Measurements from ENCODE around the gene LTC4S. TPM values are rescaled to one million over a fixed set of nuclear protein-coding genes. Genes with fewer than 3 reads are reported as not detected.

The LTC4S gene
- polyA plus RNA-seq, 1 donor from 2014 or later: 5.9 TPM

GRCh38 chr5:179839328-179840256 lies 45.8 kb downstream of the LTC4S start:
- Histone ChIP-seq H3K36me3 (ENCODE audit: insufficient read depth, low read length) (peaks cover 14% of the 10 kb centered on the region), H3K9ac (ENCODE audit: low read length) (no peak overlapping the region), H3K27ac (ENCODE audit: low read length) (no peak overlapping the region), H4K20me1 (ENCODE audit: insufficient read depth) (no peaks in the 10 kb centered on the region), H3K27me3 (ENCODE audit: insufficient read depth, low read depth, low read length) (no peaks in the 10 kb centered on the region), H3K4me2 (ENCODE audit: low read length) (no peak overlapping the region), H3K79me2 (replicated peaks; ENCODE audit: insufficient read depth, low read length) (no peaks in the 10 kb centered on the region), H3K9me2 (ENCODE audit: insufficient read depth, low read length) (no peaks in the 10 kb centered on the region), H3K9me3 (ENCODE audit: low read length) (no peaks in the 10 kb centered on the region), H2AFZ (ENCODE audit: low read depth, low read length) (no peak overlapping the region), H3F3A (ENCODE audit: insufficient read depth, low read length, poor library complexity, severe bottlenecking) (no peaks in the 10 kb centered on the region), H3K4me3 (ENCODE audit: low read length) (no peak overlapping the region)
- TF ChIP-seq EZH2 (IDR thresholded peaks at IDR 0.05; ENCODE audit: borderline replicate concordance, insufficient read depth, low read length, poor library complexity, severe bottlenecking) (no peak), EP300 (conservative IDR thresholded peaks at IDR 0.05; ENCODE audit: poor library complexity, severe bottlenecking) (no peak), TAF1 (IDR thresholded peaks at IDR 0.05; ENCODE audit: low read depth) (no peak), SMC3 (conservative IDR thresholded peaks at IDR 0.05; ENCODE audit: poor library complexity) (no peak), REST (IDR thresholded peaks at IDR 0.05; ENCODE audit: borderline replicate concordance) (no peak), RAD21 (conservative IDR thresholded peaks at IDR 0.05) (no peak), MXI1 (conservative IDR thresholded peaks at IDR 0.05; ENCODE audit: poor library complexity, severe bottlenecking) (no peak)
- TF ChIP-seq, protein P1, sequence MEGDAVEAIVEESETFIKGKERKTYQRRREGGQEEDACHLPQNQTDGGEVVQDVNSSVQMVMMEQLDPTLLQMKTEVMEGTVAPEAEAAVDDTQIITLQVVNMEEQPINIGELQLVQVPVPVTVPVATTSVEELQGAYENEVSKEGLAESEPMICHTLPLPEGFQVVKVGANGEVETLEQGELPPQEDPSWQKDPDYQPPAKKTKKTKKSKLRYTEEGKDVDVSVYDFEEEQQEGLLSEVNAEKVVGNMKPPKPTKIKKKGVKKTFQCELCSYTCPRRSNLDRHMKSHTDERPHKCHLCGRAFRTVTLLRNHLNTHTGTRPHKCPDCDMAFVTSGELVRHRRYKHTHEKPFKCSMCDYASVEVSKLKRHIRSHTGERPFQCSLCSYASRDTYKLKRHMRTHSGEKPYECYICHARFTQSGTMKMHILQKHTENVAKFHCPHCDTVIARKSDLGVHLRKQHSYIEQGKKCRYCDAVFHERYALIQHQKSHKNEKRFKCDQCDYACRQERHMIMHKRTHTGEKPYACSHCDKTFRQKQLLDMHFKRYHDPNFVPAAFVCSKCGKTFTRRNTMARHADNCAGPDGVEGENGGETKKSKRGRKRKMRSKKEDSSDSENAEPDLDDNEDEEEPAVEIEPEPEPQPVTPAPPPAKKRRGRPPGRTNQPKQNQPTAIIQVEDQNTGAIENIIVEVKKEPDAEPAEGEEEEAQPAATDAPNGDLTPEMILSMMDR (IDR thresholded peaks at IDR 0.05; ENCODE audit: poor library complexity, severe bottlenecking): no peak

- H3K9ac ChIP-seq (ENCODE audit: low read length): no peak overlapping the region
- no peak overlapping the region for H3K4me3 ChIP-seq (ENCODE audit: low read length)
- no peak overlapping the region for H2AFZ ChIP-seq (ENCODE audit: low read depth, low read length)
- H3K79me2 ChIP-seq (replicated peaks; ENCODE audit: insufficient read depth, low read length): no peaks in the 10 kb centered on the region
- peaks cover 14% of the 10 kb centered on the region for H3K36me3 ChIP-seq (ENCODE audit: insufficient read depth, low read length)
- H4K20me1 ChIP-seq (ENCODE audit: insufficient read depth): no peaks in the 10 kb centered on the region
- no peak overlapping the region for H3K4me2 ChIP-seq (ENCODE audit: low read length)
- no peaks in the 10 kb centered on the region for H3F3A ChIP-seq (ENCODE audit: insufficient read depth, low read length, poor library complexity, severe bottlenecking)
- no peaks in the 10 kb centered on the region for H3K9me2 ChIP-seq (ENCODE audit: insufficient read depth, low read length)
- no peak overlapping the region for H3K27ac ChIP-seq (ENCODE audit: low read length)
- TF ChIP-seq RAD21 (conservative IDR thresholded peaks at IDR 0.05) (no peak), TAF1 (IDR thresholded peaks at IDR 0.05; ENCODE audit: low read depth) (no peak), MXI1 (conservative IDR thresholded peaks at IDR 0.05; ENCODE audit: poor library complexity, severe bottlenecking) (no peak), EP300 (conservative IDR thresholded peaks at IDR 0.05; ENCODE audit: poor library complexity, severe bottlenecking) (no peak), POLR2AphosphoS5 (IDR thresholded peaks at IDR 0.05) (no peak)
- TF ChIP-seq, protein P1 (IDR thresholded peaks at IDR 0.05; ENCODE audit: poor library complexity, severe bottlenecking): no peak
- no peaks in the 10 kb centered on the region for H3K27me3 ChIP-seq (ENCODE audit: insufficient read depth, low read depth, low read length)
- no peaks in the 10 kb centered on the region for H3K9me3 ChIP-seq (ENCODE audit: low read length)
Measured at GRCh38 chr5:179840321-179840720, 46.5 kb downstream of the LTC4S start.

All from neural cell (in vitro differentiated cells).